Large intestine (tissue), 3 donors: ENCODE measurements around the gene SYCP2. TPM values are rescaled to one million over a fixed set of nuclear protein-coding genes. Genes with fewer than 3 reads are reported as not detected.
"Not testable (repeated sequence)": the region's sequence is repeated elsewhere in the genome, so short reads cannot be mapped to it uniquely, and the experiment has no call there.

Experiments used
- DNase-seq, 2 donors: peaks; one replicate each; pipeline versions ENCODE4 v3.0.0 to v3.0.0-alpha.2; 2013
- H3K27ac ChIP-seq: one replicate; pipeline ENCODE4 v1.5.1; 2013; ENCODE audit warnings: low read length
- H3K27me3 ChIP-seq: 2 replicates; pipeline ENCODE4 v1.6.1; 2013; ENCODE audit warnings: low read length; ENCODE audit not compliant: control insufficient read depth, insufficient read depth
- H3K36me3 ChIP-seq: 2 replicates; pipeline ENCODE4 v1.6.1; 2013; ENCODE audit warnings: low read length; ENCODE audit not compliant: control insufficient read depth, insufficient read depth
- H3K4me1 ChIP-seq: one replicate; pipeline ENCODE4 v1.6.1; 2013; ENCODE audit warnings: low read length; ENCODE audit not compliant: control insufficient read depth, insufficient read depth
- H3K4me3 ChIP-seq: one replicate; pipeline ENCODE4 v1.5.1; 2013; ENCODE audit warnings: low read length
- H3K9me3 ChIP-seq: one replicate; pipeline ENCODE4 v1.6.1; 2013; ENCODE audit warnings: mild to moderate bottlenecking, low read depth, low read length, moderate library complexity; ENCODE audit not compliant: control insufficient read depth
- WGBS: methylation state at CpG from one replicate; pipeline ENCODE4 v1.1.5; 2013; ENCODE audit warnings: low lambda C conversion rate; ENCODE audit not compliant: insufficient coverage; 5-methylcytosine and 5-hydroxymethylcytosine counted together
- polyA plus RNA-seq: library from polyadenylated mRNA; unstranded; fragments of 120-200 nt; gene quantifications from one replicate; pipeline ENCODE4 v1.2.1, GENCODE V29; 2013

SYCP2 gene
- polyA plus RNA-seq, 1 donor, result 4.2 TPM

GRCh38 chr20:59871096-59871495 is 62.3 kb downstream of the SYCP2 start:
- no peaks in the 10 kb centered on the region for H3K27me3 ChIP-seq
- H3K27ac ChIP-seq, result no peak overlapping the region
- no peak for DNase-seq
- H3K4me3 ChIP-seq, result no peak overlapping the region
- no peaks in the 10 kb centered on the region for H3K36me3 ChIP-seq
- H3K9me3 ChIP-seq, result no peaks in the 10 kb centered on the region
- no peaks in the 10 kb centered on the region for H3K4me1 ChIP-seq
- 83% methylated on average over 1 of the region's 1 CpG for WGBS

GRCh38 chr20:59866338-59866737 is 67.1 kb downstream of the SYCP2 start:
- H3K9me3 ChIP-seq, result no peaks in the 10 kb centered on the region
- 84% methylated on average over 3 of the region's 3 CpGs for WGBS
- H3K4me1 ChIP-seq, result no peaks in the 10 kb centered on the region
- H3K27ac ChIP-seq, result no peak overlapping the region
- no peak overlapping the region for H3K4me3 ChIP-seq
- H3K36me3 ChIP-seq, result no peaks in the 10 kb centered on the region
- no peaks in the 10 kb centered on the region for H3K27me3 ChIP-seq
- DNase-seq, result no peak

- no CpG with 5 or more reads among the region's 1 CpG for WGBS
- Histone ChIP-seq H3K36me3 (no peaks in the 10 kb centered on the region), H3K27ac (no peak overlapping the region), H3K9me3 (no peaks in the 10 kb centered on the region), H3K27me3 (no peaks in the 10 kb centered on the region), H3K4me1 (no peaks in the 10 kb centered on the region), H3K4me3 (no peak overlapping the region)
- no peak for DNase-seq
These were observed 68.7 kb downstream of the SYCP2 start for GRCh38 chr20:59864726-59865125.

- Histone ChIP-seq H3K36me3 (no peaks in the 10 kb centered on the region), H3K27me3 (no peaks in the 10 kb centered on the region), H3K27ac (no peak overlapping the region), H3K9me3 (no peaks in the 10 kb centered on the region), H3K4me1 (no peaks in the 10 kb centered on the region), H3K4me3 (no peak overlapping the region)
- no peak for DNase-seq
- WGBS, result no CpG with 5 or more reads among the region's 3 CpGs
These were observed 70.4 kb downstream of the SYCP2 start for GRCh38 chr20:59863058-59863457.

- Histone ChIP-seq H3K36me3 (no peaks in the 10 kb centered on the region), H3K9me3 (no peaks in the 10 kb centered on the region), H3K27ac (no peak overlapping the region), H3K27me3 (no peaks in the 10 kb centered on the region), H3K4me3 (no peak overlapping the region), H3K4me1 (peaks cover 4% of the 10 kb centered on the region)
- no CpG with 5 or more reads among the region's 4 CpGs for WGBS
- no peak for DNase-seq
These were observed 72.0 kb downstream of the SYCP2 start for GRCh38 chr20:59861401-59861800.

- Histone ChIP-seq H3K4me1 (peaks cover 4% of the 10 kb centered on the region), H3K4me3 (no peak overlapping the region), H3K9me3 (no peaks in the 10 kb centered on the region), H3K36me3 (no peaks in the 10 kb centered on the region), H3K27ac (peak overlapping the region; percentile 31), H3K27me3 (no peaks in the 10 kb centered on the region)
- WGBS, result 100% methylated on average over 1 of the region's 5 CpGs
- DNase-seq, result no peak
These were observed 75.0 kb downstream of the SYCP2 start for GRCh38 chr20:59858425-59858824.

GRCh38 chr20:59857966-59858365 is 75.5 kb downstream of the SYCP2 start:
- Histone ChIP-seq H3K27me3 (no peaks in the 10 kb centered on the region), H3K4me1 (peaks cover 4% of the 10 kb centered on the region), H3K27ac (peak overlapping the region; percentile 31), H3K9me3 (no peaks in the 10 kb centered on the region), H3K36me3 (no peaks in the 10 kb centered on the region), H3K4me3 (no peak overlapping the region)
- WGBS, result no CpG with 5 or more reads among the region's 2 CpGs
- DNase-seq, result peak; percentile 44 to 74

- H3K9me3 ChIP-seq, H3K4me3 ChIP-seq, H3K27me3 ChIP-seq, H3K36me3 ChIP-seq, DNase-seq, H3K27ac ChIP-seq, H3K4me1 ChIP-seq: not testable (repeated sequence)
- 90% methylated on average over 2 of the region's 5 CpGs for WGBS
These were observed 76.5 kb downstream of the SYCP2 start for GRCh38 chr20:59856941-59857340.

GRCh38 chr20:59856526-59856925 is 76.9 kb downstream of the SYCP2 start:
- not testable (repeated sequence) for H3K4me3 ChIP-seq, H3K27ac ChIP-seq, H3K36me3 ChIP-seq, H3K27me3 ChIP-seq, DNase-seq, H3K4me1 ChIP-seq, H3K9me3 ChIP-seq
- WGBS, result no CpG with 5 or more reads among the region's 1 CpG

- Histone ChIP-seq H3K4me1 (peaks cover 3% of the 10 kb centered on the region), H3K9me3 (no peaks in the 10 kb centered on the region), H3K4me3 (no peak overlapping the region), H3K27me3 (no peaks in the 10 kb centered on the region), H3K36me3 (no peaks in the 10 kb centered on the region), H3K27ac (no peak overlapping the region)
- WGBS, result 67% methylated on average over 3 of the region's 7 CpGs
- peak; percentile 26 to 27 for DNase-seq
These were observed 83.3 kb downstream of the SYCP2 start for GRCh38 chr20:59850018-59850641.

- no CpG with 5 or more reads among the region's 2 CpGs for WGBS
- H3K9me3 ChIP-seq, result no peaks in the 10 kb centered on the region
- peaks cover 3% of the 10 kb centered on the region for H3K4me1 ChIP-seq
These were observed 85.3 kb downstream of the SYCP2 start for GRCh38 chr20:59848182-59848581.

More at GRCh38 chr20:59848182-59848581, 85.3 kb downstream of the SYCP2 start:
- Histone ChIP-seq H3K36me3 (no peaks in the 10 kb centered on the region), H3K27me3 (no peaks in the 10 kb centered on the region), H3K27ac (no peak overlapping the region), H3K4me3 (no peak overlapping the region)
- peak; percentile 69 to 79 for DNase-seq
